H1 (cell line): Measurements from ENCODE around the gene MPPED2. TPM values are rescaled to one million over a fixed set of nuclear protein-coding genes. Genes with fewer than 3 reads are reported as not detected.

ENCODE experiments used
- CTCF ChIA-PET: fragments of 300-600 bp; sonication (Branson Sonifier 250); formaldehyde crosslinking; loops from one replicate; lab custom pipeline; 2021; ENCODE audit not compliant: partially characterized antibody; lab: Charles Lee
- POLR2A ChIA-PET: fragments of 300-600 bp; sonication (Branson Sonifier 250); formaldehyde crosslinking; loops from one replicate; lab custom pipeline; 2021; ENCODE audit warnings: inconsistent platforms; ENCODE audit not compliant: partially characterized antibody; lab: Charles Lee
- DNase-seq, 2 experiments: peaks; one replicate each; pipeline versions ENCODE4 v3.0.0 to v3.0.0-alpha.2; 2010 to 2022; ENCODE audit warnings: low spot score in 2 of 2, low read depth in 1 of 2, mixed read lengths in 1 of 2
- FAIRE-seq: peaks from 2 replicates; lab custom pipeline; 2011; peaks lifted over from hg19 to GRCh38; lab: Jason Lieb, UNC
- H2AFZ ChIP-seq: 2 replicates; pipeline ENCODE4 v1.8.1; 2012; ENCODE audit warnings: low read length, inconsistent platforms
- H2AK5ac ChIP-seq: 2 replicates; pipeline ENCODE4 v1.6.1; 2013; ENCODE audit warnings: low read depth, low read length
- H2BK120ac ChIP-seq: replicated peaks from 2 replicates; pipeline ENCODE3; 2013; ENCODE audit warnings: low read depth, low read length, inconsistent platforms
- H2BK12ac ChIP-seq: 2 replicates; pipeline ENCODE4 v1.6.1; 2013; ENCODE audit warnings: low read depth, low read length
- H2BK15ac ChIP-seq: 2 replicates; pipeline ENCODE4 v1.6.1; 2013; ENCODE audit warnings: low read length
- H2BK20ac ChIP-seq: 2 replicates; pipeline ENCODE4 v1.6.1; 2013; ENCODE audit warnings: low read length
- H2BK5ac ChIP-seq: 2 replicates; pipeline ENCODE4 v1.6.1; 2013; ENCODE audit warnings: low read depth, low read length
- H3K14ac ChIP-seq: 2 replicates; pipeline ENCODE4 v1.6.1; 2013; ENCODE audit warnings: inconsistent platforms; ENCODE audit not compliant: insufficient read length
- H3K18ac ChIP-seq: 2 replicates; pipeline ENCODE4 v1.6.1; 2013; ENCODE audit warnings: low read length; ENCODE audit errors: extremely low read depth
- H3K23ac ChIP-seq: 2 replicates; pipeline ENCODE4 v1.6.1; 2013; ENCODE audit warnings: inconsistent platforms; ENCODE audit not compliant: insufficient read length
- H3K23me2 ChIP-seq: 2 replicates; pipeline ENCODE4 v1.6.1; 2013; ENCODE audit warnings: low read depth, low read length
- H3K27ac ChIP-seq: 2 replicates; pipeline ENCODE4 v1.6.1; 2011; ENCODE audit warnings: low read depth, low read length, inconsistent platforms
- H3K27me3 ChIP-seq, 4 experiments: replicated peaks in 1 of 4; 1 replicate in 1 of 4; 2 replicates in 3 of 4; pipeline versions ENCODE4 v1.6.1 to v1.8.1; 2011 to 2013; ENCODE audit warnings: low read length in 3 of 4, mild to moderate bottlenecking in 3 of 4, inconsistent platforms in 2 of 4, mixed read lengths in 2 of 4, moderate library complexity in 1 of 4; ENCODE audit not compliant: control insufficient read depth in 3 of 4, insufficient read depth in 3 of 4; ENCODE audit errors: extremely low read depth in 1 of 4
- H3K36me3 ChIP-seq, 4 experiments: 2 replicates each; pipeline versions ENCODE4 v1.6.1 to v1.8.1; 2011 to 2013; ENCODE audit warnings: mild to moderate bottlenecking in 4 of 4, low read length in 3 of 4, moderate library complexity in 2 of 4, control low read depth in 1 of 4, inconsistent platforms in 1 of 4; ENCODE audit not compliant: insufficient read depth in 4 of 4, control insufficient read depth in 2 of 4
- H3K4ac ChIP-seq: replicated peaks from 2 replicates; pipeline ENCODE3; 2013; ENCODE audit warnings: low read length, low read depth, mixed read lengths, inconsistent platforms; ENCODE audit not compliant: insufficient read length
- H3K4me1 ChIP-seq, 4 experiments: replicated peaks in 1 of 4; 1 replicate in 1 of 4; 2 replicates in 3 of 4; pipeline versions ENCODE4 v1.6.1 to v1.8.1; 2011 to 2013; ENCODE audit warnings: low read length in 3 of 4, inconsistent platforms in 2 of 4, mixed read lengths in 1 of 4; ENCODE audit not compliant: insufficient read depth in 4 of 4, control insufficient read depth in 3 of 4
- H3K4me2 ChIP-seq, 2 experiments: 2 replicates each; pipeline versions ENCODE4 v1.6.1 to v1.8.1; 2011 to 2013; ENCODE audit warnings: low read depth in 2 of 2, low read length in 2 of 2, control low read depth in 1 of 2, inconsistent platforms in 1 of 2, mild to moderate bottlenecking in 1 of 2; ENCODE audit not compliant: insufficient read depth in 1 of 2
- H3K4me3 ChIP-seq, 4 experiments: fragments of 200-600, 300-600 bp in 1 of 4; sonication (generic), shearing (Covaris generic), sonication (Bioruptor Twin) in 1 of 4; 2 replicates each; pipeline versions ENCODE4 v1.5.1 to v1.8.1; 2011 to 2016; ENCODE audit warnings: low read length in 4 of 4, low read depth in 3 of 4, control low read depth in 2 of 4, inconsistent platforms in 2 of 4, mild to moderate bottlenecking in 2 of 4, mixed read lengths in 1 of 4, moderate library complexity in 1 of 4; ENCODE audit not compliant: insufficient read depth in 2 of 4; ENCODE audit errors: extremely low read depth in 1 of 4
- H3K56ac ChIP-seq: replicated peaks from 2 replicates; pipeline ENCODE3; 2013; ENCODE audit warnings: low read depth, mild to moderate bottlenecking, mixed read lengths, low read length, inconsistent platforms; ENCODE audit not compliant: insufficient read length
- H3K79me1 ChIP-seq: 2 replicates; pipeline ENCODE4 v1.6.1; 2013; ENCODE audit warnings: low read depth, low read length, control low read depth
- H3K79me2 ChIP-seq, 2 experiments: 2 replicates each; pipeline versions ENCODE4 v1.6.1 to v1.8.1; 2012 to 2013; ENCODE audit warnings: low read length in 2 of 2, mild to moderate bottlenecking in 2 of 2, inconsistent platforms in 1 of 2; ENCODE audit not compliant: insufficient read depth in 2 of 2, control insufficient read depth in 1 of 2
- H3K9ac ChIP-seq, 4 experiments: replicated peaks in 1 of 4; 1 replicate in 1 of 4; 2 replicates in 3 of 4; pipeline versions ENCODE4 v1.6.1 to v1.8.1; 2011 to 2013; ENCODE audit warnings: low read depth in 3 of 4, low read length in 3 of 4, control low read depth in 2 of 4, mild to moderate bottlenecking in 2 of 4, moderate library complexity in 2 of 4, inconsistent platforms in 1 of 4; ENCODE audit errors: extremely low read depth in 1 of 4
- H3K9me3 ChIP-seq, 2 experiments: 2 replicates each; pipeline versions ENCODE4 v1.6.1 to v1.8.1; 2012 to 2013; ENCODE audit warnings: mild to moderate bottlenecking in 2 of 2, moderate library complexity in 2 of 2, control low read depth in 1 of 2, inconsistent platforms in 1 of 2, low read depth in 1 of 2, low read length in 1 of 2, mixed read lengths in 1 of 2; ENCODE audit not compliant: insufficient read depth in 2 of 2
- H4K20me1 ChIP-seq, 2 experiments: replicated peaks in 1 of 2; 2 replicates each; pipeline versions ENCODE3 to v1.8.1; 2011 to 2013; ENCODE audit warnings: inconsistent platforms in 2 of 2, low read length in 2 of 2, mild to moderate bottlenecking in 1 of 2; ENCODE audit not compliant: insufficient read depth in 2 of 2, control insufficient read depth in 1 of 2
- H4K5ac ChIP-seq: 2 replicates; pipeline ENCODE4 v1.6.1; 2013; ENCODE audit warnings: low read length, low read depth, mixed read lengths, inconsistent platforms; ENCODE audit not compliant: insufficient read length
- H4K8ac ChIP-seq: 2 replicates; pipeline ENCODE4 v1.8.0; 2013; ENCODE audit warnings: mild to moderate bottlenecking, moderate library complexity, low read length, inconsistent platforms; ENCODE audit not compliant: insufficient read depth; ENCODE audit errors: extremely low read depth
- H4K91ac ChIP-seq: replicated peaks from 2 replicates; pipeline ENCODE3; 2013; ENCODE audit warnings: low read length, mixed read lengths, inconsistent platforms; ENCODE audit not compliant: insufficient read length
- GTF2F1 ChIP-seq: IDR thresholded peaks from 2 replicates; pipeline ENCODE4 v1.6.1; 2012; ENCODE audit warnings: low read depth, low read length, improper control_type of control experiment, borderline replicate concordance
- HDAC2 ChIP-seq, 2 experiments: fragments of 300-600 bp in 1 of 2; sonication (generic) in 1 of 2; IDR thresholded peaks; 2 replicates each; pipeline ENCODE4 v1.6.1; 2011 to 2012; ENCODE audit warnings: low read depth in 2 of 2, low read length in 2 of 2, mild to moderate bottlenecking in 2 of 2, moderate library complexity in 2 of 2, borderline replicate concordance in 1 of 2, inconsistent platforms in 1 of 2
- HDAC6 ChIP-seq: IDR thresholded peaks from one replicate; pipeline ENCODE4 v1.7.1; 2012; ENCODE audit warnings: low read depth, mild to moderate bottlenecking, inconsistent platforms, low read length, moderate library complexity
- NANOG ChIP-seq: IDR thresholded peaks from 2 replicates; pipeline ENCODE4 v1.6.1; 2011; ENCODE audit warnings: low read length, low read depth, mild to moderate bottlenecking, inconsistent platforms; ENCODE audit not compliant: insufficient read depth, poor library complexity, severe bottlenecking
- RAD21 ChIP-seq, 2 experiments: IDR thresholded peaks in 1 of 2; conservative IDR thresholded peaks in 1 of 2; 2 replicates each; pipeline ENCODE4 v1.6.1; 2011; ENCODE audit warnings: low read depth in 2 of 2, low read length in 2 of 2, improper control_type of control experiment in 1 of 2, inconsistent platforms in 1 of 2, mild to moderate bottlenecking in 1 of 2, moderate library complexity in 1 of 2
- SAP30 ChIP-seq: fragments of 300-600 bp; sonication (generic); IDR thresholded peaks from 2 replicates; pipeline ENCODE4 v1.7.1; 2012; ENCODE audit warnings: low read length, moderate library complexity, mild to moderate bottlenecking, inconsistent platforms; ENCODE audit not compliant: insufficient read depth, insufficient replicate concordance
- WGBS, 2 experiments: shearing (Covaris generic) in 1 of 2; methylation state at CpG; one replicate each; pipeline versions ENCODE4 v1.1.6 to v1.1.7; 2013 to 2015; ENCODE audit warnings: low lambda C conversion rate in 2 of 2, mixed read lengths in 2 of 2, inconsistent platforms in 1 of 2, low coverage in 1 of 2, missing lambda C conversion rate in 1 of 2; ENCODE audit not compliant: insufficient replicate concordance in 2 of 2, insufficient coverage in 1 of 2, insufficient read length in 1 of 2; ENCODE audit errors: extremely low coverage in 1 of 2, missing lambda C conversion rate in 1 of 2; 5-methylcytosine and 5-hydroxymethylcytosine counted together
- polyA plus RNA-seq, 7 experiments: library from polyadenylated mRNA; depleted of rRNA in 3 of 7; stranded (reverse) in 5 of 7; unstranded in 2 of 7; fragments of >200 nt in 5 of 7; fragments of 200-250 nt in 2 of 7; gene quantifications; 1 replicate in 5 of 7; 2 replicates in 1 of 7; 4 replicates in 1 of 7; pipeline versions ENCODE4 v1.2.1 to v1.2.3, GENCODE V29; 2011 to 2013; ENCODE audit warnings: missing spikeins in 2 of 7, mixed read lengths in 2 of 7
- total RNA-seq: library from RNA; stranded (reverse); fragmentation: NEBNext Ultra II Directional; extraction: Animal tissue kit (Norgen Biotek cat#: 25700); gene quantifications from 2 replicates; pipeline ENCODE4 v1.2.1, GENCODE V29; 2021
- TF ChIP-seq, protein P1 (sequence below): IDR thresholded peaks from 2 replicates; pipeline ENCODE4 v1.6.1; 2011; ENCODE audit warnings: low read depth, mild to moderate bottlenecking, low read length; ENCODE audit not compliant: insufficient read depth

Gene MPPED2
- total and polyA plus RNA-seq, 2 of the 8 experiments (the other 6 are each of a cell fraction or from before 2014, with no cell fraction given), result 1.3 to 3.5 TPM

DNA sequence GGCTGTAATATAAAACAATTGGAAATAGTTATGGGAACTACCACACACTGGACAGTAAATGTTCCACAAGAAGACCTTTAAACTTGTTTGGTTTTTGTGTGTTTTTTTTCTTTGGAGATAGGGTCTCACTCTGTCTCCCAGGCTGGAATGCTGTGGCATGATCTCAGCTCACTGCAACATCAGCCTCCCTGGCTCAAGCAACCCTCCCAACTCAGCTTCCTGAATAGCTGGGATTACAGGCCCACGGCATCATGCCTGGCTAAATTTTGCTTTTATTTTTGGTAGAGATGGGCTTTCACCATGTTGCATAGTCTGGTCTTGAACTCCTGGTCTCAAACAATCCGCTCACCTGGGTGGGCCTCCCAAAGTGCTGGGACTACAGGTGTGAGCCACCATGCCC is 121.0 kb downstream of the MPPED2 start:
- H4K5ac ChIP-seq, result no peak overlapping the region
- no peak overlapping the region for H3K4me2 ChIP-seq
- H3K36me3 ChIP-seq, result no peaks in the 10 kb centered on the region
- no peak overlapping the region for H2BK12ac ChIP-seq
- no peak overlapping the region for H2BK5ac ChIP-seq
- H3K23me2 ChIP-seq, result no peaks in the 10 kb centered on the region
- H3K27ac ChIP-seq, result no peak overlapping the region
- no peak overlapping the region for H3K23ac ChIP-seq
- TF ChIP-seq NANOG (no peak), SAP30 (no peak), HDAC2 (IDR thresholded peaks at IDR 0.05; ENCODE audit: borderline replicate concordance in 1 of 2, low read depth in 2 of 2, low read length in 2 of 2) (no peak), GTF2F1 (no peak), RAD21 (IDR thresholded peaks at IDR 0.05 in 1 of 2, conservative IDR thresholded peaks at IDR 0.05 in 1 of 2; ENCODE audit: low read depth in 2 of 2, low read length in 2 of 2) (no peak), HDAC6 (no peak)
- TF ChIP-seq, protein P1, sequence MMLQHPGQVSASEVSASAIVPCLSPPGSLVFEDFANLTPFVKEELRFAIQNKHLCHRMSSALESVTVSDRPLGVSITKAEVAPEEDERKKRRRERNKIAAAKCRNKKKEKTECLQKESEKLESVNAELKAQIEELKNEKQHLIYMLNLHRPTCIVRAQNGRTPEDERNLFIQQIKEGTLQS, result no peak
- DNase-seq, result no peak
- H3K27me3 ChIP-seq, result no peaks in the 10 kb centered on the region
- H3K9me3 ChIP-seq, result no peaks in the 10 kb centered on the region
- H3K18ac ChIP-seq, result no peak overlapping the region
- H3K79me1 ChIP-seq, result no peaks in the 10 kb centered on the region; the same call in 1 of the 2 replicates
- H3K56ac ChIP-seq, result no peak overlapping the region
- no peak overlapping the region for H2BK20ac ChIP-seq
- H3K79me2 ChIP-seq, result no peaks in the 10 kb centered on the region
- no peak overlapping the region for H4K8ac ChIP-seq
- POLR2A ChIA-PET, result interaction anchor here (0.9 kb wide), 1 partner anchor 142 kb away, joined by 3 read pairs; the partner anchor contains the start of gene ARL14EP
- H3K4ac ChIP-seq, result no peak overlapping the region
- no peak overlapping the region for H2AFZ ChIP-seq
- H3K9ac ChIP-seq, result no peak overlapping the region
- CTCF ChIA-PET, result interaction anchor here (0.7 kb wide), 1 partner anchor 449 kb away, joined by 3 read pairs; no protein-coding TSS in a partner anchor
- no peak overlapping the region for H4K91ac ChIP-seq
- H2BK15ac ChIP-seq, result no peak overlapping the region
- no peak overlapping the region for H3K14ac ChIP-seq
- H3K4me1 ChIP-seq, result peaks cover 0 to 17% (median 4%) of the 10 kb centered on the region in 4 experiments; a peak in 3 of 7 replicates
- FAIRE-seq, result no peak
- no peaks in the 10 kb centered on the region for H4K20me1 ChIP-seq
- no peak overlapping the region for H2AK5ac ChIP-seq
- no peak overlapping the region for H3K4me3 ChIP-seq
- H2BK120ac ChIP-seq, result no peak overlapping the region
- 89% methylated on average over 2 of the region's 2 CpGs; no CpG with 5 or more reads in 1 of the 2 experiments for WGBS, 2 experiments
